ENCODE results near the gene SORL1. TPM values are rescaled to one million over a fixed set of nuclear protein-coding genes. Genes with fewer than 3 reads are reported as not detected.

The SORL1 gene
- total and polyA plus RNA-seq, 9 of the 15 experiments (the other 6 are each of a cell fraction or from before 2014, with no cell fraction given): 0.01 to 0.66 TPM; not detected in 7

- no TSS peak for BruUV-seq (replicated peaks)
- DNase-seq (ENCODE audit: extremely low read depth in 1 of 4, low spot score in 3 of 4) (no peak), ATAC-seq (no peak), FAIRE-seq (no peak)
- H3K27me3 ChIP-seq (ENCODE audit: control insufficient read depth in 2 of 2, insufficient read depth in 2 of 2, low read length in 2 of 2): peaks cover 0 to 4% of the 10 kb centered on the region in 2 experiments; a peak in 1 of 5 replicates
- no peaks in the 10 kb centered on the region for H3K36me3 ChIP-seq (ENCODE audit: control insufficient read depth, insufficient read depth, low read length)
- H3K9ac ChIP-seq (ENCODE audit: insufficient read depth in 1 of 2, low read depth in 2 of 2, low read length in 2 of 2): no peak overlapping the region
- H3K27ac ChIP-seq (ENCODE audit: extremely low read depth, low read depth, low read length): no peak overlapping the region
- 0% methylated on average over 11 of the region's 11 CpGs for WGBS (ENCODE audit: insufficient coverage, low coverage, missing lambda C conversion rate)
- H3K4me2 ChIP-seq (ENCODE audit: insufficient read depth, low read length): no peak overlapping the region
- TF ChIP-seq RCOR1 (IDR thresholded peaks at IDR 0.05; ENCODE audit: borderline replicate concordance in 1 of 2, low read depth in 2 of 2, low read length in 2 of 2) (no peak), GTF2A2 (tag; IDR thresholded peaks at IDR 0.05) (no peak), ZNF668 (CRISPR knock-in tag; IDR thresholded peaks at IDR 0.05) (no peak), BRD9 (IDR thresholded peaks at IDR 0.05; ENCODE audit: low read depth, partially characterized antibody) (no peak), RAD51 (IDR thresholded peaks at IDR 0.05; ENCODE audit: borderline replicate concordance, low read depth) (no peak), GABPB1 (CRISPR knock-in tag; IDR thresholded peaks at IDR 0.05) (no peak), ETV6 (IDR thresholded peaks at IDR 0.05; ENCODE audit: borderline replicate concordance in 1 of 2, low read depth in 2 of 2, low read length in 1 of 2) (no peak), ETV6 (CRISPR knock-in tag; IDR thresholded peaks at IDR 0.05; ENCODE audit: borderline replicate concordance) (no peak), HLTF (IDR thresholded peaks at IDR 0.05) (no peak), MBD1 (CRISPR knock-in tag; IDR thresholded peaks at IDR 0.05) (no peak), U2AF1 (optimal IDR thresholded peaks at IDR 0.05; ENCODE audit: low read depth, low read length) (no peak), ZNF280A (IDR thresholded peaks at IDR 0.05; ENCODE audit: low read depth, partially characterized antibody) (no peak)
- TF ChIP-seq, protein P1, sequence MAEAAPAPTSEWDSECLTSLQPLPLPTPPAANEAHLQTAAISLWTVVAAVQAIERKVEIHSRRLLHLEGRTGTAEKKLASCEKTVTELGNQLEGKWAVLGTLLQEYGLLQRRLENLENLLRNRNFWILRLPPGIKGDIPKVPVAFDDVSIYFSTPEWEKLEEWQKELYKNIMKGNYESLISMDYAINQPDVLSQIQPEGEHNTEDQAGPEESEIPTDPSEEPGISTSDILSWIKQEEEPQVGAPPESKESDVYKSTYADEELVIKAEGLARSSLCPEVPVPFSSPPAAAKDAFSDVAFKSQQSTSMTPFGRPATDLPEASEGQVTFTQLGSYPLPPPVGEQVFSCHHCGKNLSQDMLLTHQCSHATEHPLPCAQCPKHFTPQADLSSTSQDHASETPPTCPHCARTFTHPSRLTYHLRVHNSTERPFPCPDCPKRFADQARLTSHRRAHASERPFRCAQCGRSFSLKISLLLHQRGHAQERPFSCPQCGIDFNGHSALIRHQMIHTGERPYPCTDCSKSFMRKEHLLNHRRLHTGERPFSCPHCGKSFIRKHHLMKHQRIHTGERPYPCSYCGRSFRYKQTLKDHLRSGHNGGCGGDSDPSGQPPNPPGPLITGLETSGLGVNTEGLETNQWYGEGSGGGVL (CRISPR knock-in tag; IDR thresholded peaks at IDR 0.05): no peak
- TF ChIP-seq, protein P2, sequence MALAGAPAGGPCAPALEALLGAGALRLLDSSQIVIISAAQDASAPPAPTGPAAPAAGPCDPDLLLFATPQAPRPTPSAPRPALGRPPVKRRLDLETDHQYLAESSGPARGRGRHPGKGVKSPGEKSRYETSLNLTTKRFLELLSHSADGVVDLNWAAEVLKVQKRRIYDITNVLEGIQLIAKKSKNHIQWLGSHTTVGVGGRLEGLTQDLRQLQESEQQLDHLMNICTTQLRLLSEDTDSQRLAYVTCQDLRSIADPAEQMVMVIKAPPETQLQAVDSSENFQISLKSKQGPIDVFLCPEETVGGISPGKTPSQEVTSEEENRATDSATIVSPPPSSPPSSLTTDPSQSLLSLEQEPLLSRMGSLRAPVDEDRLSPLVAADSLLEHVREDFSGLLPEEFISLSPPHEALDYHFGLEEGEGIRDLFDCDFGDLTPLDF (CRISPR knock-in tag; IDR thresholded peaks at IDR 0.05): no peak
- CTCF ChIA-PET (ENCODE audit: low intra/inter-chr PET ratio): no interaction called here
- no peak overlapping the region for H3K4me3 ChIP-seq
- H3K9me3 ChIP-seq (replicated peaks; ENCODE audit: control insufficient read depth, insufficient read depth, low read depth, low read length): no peaks in the 10 kb centered on the region
- intact Hi-C loops (cut with micrococcal nuclease): no loop called here
- no peaks in the 10 kb centered on the region for H4K20me1 ChIP-seq (replicated peaks; ENCODE audit: control insufficient read depth, insufficient read depth, low read length)
- in situ Hi-C loops (cut with MboI): no loop called here
- no peaks in the 10 kb centered on the region for H3K4me1 ChIP-seq (replicated peaks in 1 of 2; ENCODE audit: control insufficient read depth in 2 of 2, insufficient read depth in 2 of 2, low read length in 2 of 2)
- no peak overlapping the region for H2AFZ ChIP-seq (ENCODE audit: low read depth, low read length)
- H3K79me2 ChIP-seq (ENCODE audit: control insufficient read depth, insufficient read depth, low read length): no peaks in the 10 kb centered on the region
- POLR2A ChIA-PET: interaction anchor here (0.7 kb wide), 1 partner anchor 20 kb away, joined by 3 read pairs; no protein-coding TSS in a partner anchor
- H3K9me1 ChIP-seq (ENCODE audit: control insufficient read depth, insufficient read depth, low read length): no peaks in the 10 kb centered on the region
Observed at GRCh38 chr11:121513807-121514206, 61.7 kb downstream of the SORL1 start.
